Endothelial cell (in vitro differentiated cells): ENCODE measurements around the gene PIP5K1B. TPM values are rescaled to one million over a fixed set of nuclear protein-coding genes. Genes with fewer than 3 reads are reported as not detected.

Source experiments
- DNase-seq: peaks from one replicate; pipeline ENCODE4 v3.0.0; 2021; ENCODE audit warnings: low spot score
- H3K27ac Mint-ChIP-seq: one replicate; pipeline ENCODE4 v1.8.0; 2021; ENCODE audit warnings: mixed read lengths, inconsistent platforms; ENCODE audit not compliant: unreplicated experiment
- H3K27me3 Mint-ChIP-seq: one replicate; pipeline ENCODE4 v1.8.0; 2021; ENCODE audit warnings: mild to moderate bottlenecking, moderate library complexity, mixed read lengths, inconsistent platforms; ENCODE audit not compliant: unreplicated experiment
- H3K36me3 Mint-ChIP-seq: one replicate; pipeline ENCODE4 v1.8.0; 2021; ENCODE audit warnings: mild to moderate bottlenecking, low read depth, mixed read lengths, inconsistent platforms; ENCODE audit not compliant: unreplicated experiment
- H3K4me1 Mint-ChIP-seq: one replicate; pipeline ENCODE4 v1.8.0; 2021; ENCODE audit warnings: mild to moderate bottlenecking, mixed read lengths, inconsistent platforms; ENCODE audit not compliant: unreplicated experiment
- H3K4me3 Mint-ChIP-seq: one replicate; pipeline ENCODE4 v1.8.0; 2021; ENCODE audit warnings: mild to moderate bottlenecking, mixed read lengths, inconsistent platforms; ENCODE audit not compliant: unreplicated experiment
- H3K9me3 Mint-ChIP-seq: one replicate; pipeline ENCODE4 v1.8.0; 2021; ENCODE audit warnings: mixed read lengths, inconsistent platforms; ENCODE audit not compliant: unreplicated experiment
- total RNA-seq: library from RNA; stranded (reverse); fragmentation: NEBNext Ultra II Directional; extraction: Animal tissue kit (Norgen Biotek cat#: 25700); gene quantifications from one replicate; pipeline ENCODE4 v1.2.1, GENCODE V29; 2021; ENCODE audit not compliant: unreplicated experiment
- TF ChIP-seq, protein P1 (sequence below): fragments of 200-600 bp; sonication (generic); IDR thresholded peaks from one replicate; pipeline ENCODE4 v1.5.0; 2021; ENCODE audit warnings: antibody characterized with exemption; ENCODE audit not compliant: unreplicated experiment

The PIP5K1B gene
- total RNA-seq, 1 donor from 2014 or later: 1.8 TPM

DNA sequence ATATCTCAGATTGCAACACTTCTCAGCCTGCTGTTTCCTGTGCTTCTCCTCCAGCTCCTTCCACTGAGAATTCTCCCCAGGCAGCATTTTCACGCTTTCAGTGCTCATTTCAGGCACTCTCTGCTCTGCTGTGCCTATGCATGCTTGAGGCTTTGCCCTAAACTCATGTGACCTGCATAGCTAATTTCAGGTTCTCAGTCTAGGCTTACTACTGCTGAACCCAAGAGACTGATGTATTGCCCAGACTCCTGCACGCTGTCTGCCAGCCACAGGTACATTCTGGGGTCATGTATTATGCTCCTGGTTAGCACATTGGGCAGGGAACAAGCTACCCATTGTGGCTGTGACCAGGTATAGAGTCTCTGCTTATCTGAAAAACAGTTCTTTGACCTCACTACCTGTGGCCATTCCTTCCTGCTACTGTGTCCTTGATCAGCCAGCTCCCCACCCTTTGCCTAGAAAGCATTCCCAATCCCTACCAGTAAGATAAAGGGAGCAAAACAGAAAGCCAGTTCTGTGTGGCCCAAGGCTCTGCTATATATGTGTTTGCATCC lies 34.7 kb downstream of the PIP5K1B start:
- Mint-ChIP-seq H3K27me3 (peaks cover 2% of the 10 kb centered on the region), H3K4me1 (peaks cover 17% of the 10 kb centered on the region), H3K9me3 (no peaks in the 10 kb centered on the region), H3K4me3 (no peak overlapping the region), H3K27ac (no peak overlapping the region), H3K36me3 (no peaks in the 10 kb centered on the region)
- no peak for DNase-seq
- TF ChIP-seq, protein P1, sequence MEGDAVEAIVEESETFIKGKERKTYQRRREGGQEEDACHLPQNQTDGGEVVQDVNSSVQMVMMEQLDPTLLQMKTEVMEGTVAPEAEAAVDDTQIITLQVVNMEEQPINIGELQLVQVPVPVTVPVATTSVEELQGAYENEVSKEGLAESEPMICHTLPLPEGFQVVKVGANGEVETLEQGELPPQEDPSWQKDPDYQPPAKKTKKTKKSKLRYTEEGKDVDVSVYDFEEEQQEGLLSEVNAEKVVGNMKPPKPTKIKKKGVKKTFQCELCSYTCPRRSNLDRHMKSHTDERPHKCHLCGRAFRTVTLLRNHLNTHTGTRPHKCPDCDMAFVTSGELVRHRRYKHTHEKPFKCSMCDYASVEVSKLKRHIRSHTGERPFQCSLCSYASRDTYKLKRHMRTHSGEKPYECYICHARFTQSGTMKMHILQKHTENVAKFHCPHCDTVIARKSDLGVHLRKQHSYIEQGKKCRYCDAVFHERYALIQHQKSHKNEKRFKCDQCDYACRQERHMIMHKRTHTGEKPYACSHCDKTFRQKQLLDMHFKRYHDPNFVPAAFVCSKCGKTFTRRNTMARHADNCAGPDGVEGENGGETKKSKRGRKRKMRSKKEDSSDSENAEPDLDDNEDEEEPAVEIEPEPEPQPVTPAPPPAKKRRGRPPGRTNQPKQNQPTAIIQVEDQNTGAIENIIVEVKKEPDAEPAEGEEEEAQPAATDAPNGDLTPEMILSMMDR: no peak

DNA sequence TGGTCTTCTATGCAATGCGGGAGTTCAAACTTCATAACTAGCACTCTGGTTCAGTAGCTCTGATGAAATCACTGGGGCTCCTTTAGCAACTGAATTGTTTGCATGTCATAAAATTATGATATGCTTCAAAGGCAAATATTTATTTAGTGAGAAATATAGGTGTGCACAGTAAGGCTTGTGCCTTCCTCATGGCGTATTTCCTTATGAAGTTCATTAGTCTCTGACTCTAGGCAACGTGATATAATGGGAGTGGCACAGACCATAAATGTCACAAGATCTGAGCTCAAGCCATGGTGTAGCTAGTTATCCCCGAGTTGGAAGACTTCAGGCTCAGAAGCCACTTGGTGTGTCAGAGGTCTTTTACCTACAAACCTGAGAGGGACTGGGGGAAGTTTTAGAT lies 35.5 kb downstream of the PIP5K1B start:
- no peaks in the 10 kb centered on the region for H3K27me3 Mint-ChIP-seq
- no peak overlapping the region for H3K27ac Mint-ChIP-seq

DNA sequence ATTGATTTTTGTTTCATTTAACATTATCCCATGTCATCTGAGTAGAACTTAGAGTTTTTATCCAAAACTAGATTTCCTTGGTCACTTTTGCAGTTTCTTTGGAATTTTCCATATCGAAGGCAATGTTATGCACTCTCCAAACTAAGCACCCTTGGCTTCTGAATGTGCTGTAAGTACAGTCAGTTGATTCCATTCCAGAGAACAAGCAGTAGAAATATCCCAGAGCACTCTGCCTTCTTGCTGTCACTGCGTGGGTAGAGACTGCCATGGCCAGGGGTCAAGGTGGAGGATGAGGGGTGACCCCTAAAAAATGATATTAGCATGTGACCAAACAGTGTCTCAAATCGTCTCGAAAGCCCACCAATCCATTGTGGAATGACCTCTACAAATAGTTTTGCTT lies 36.2 kb downstream of the PIP5K1B start:
- DNase-seq: no peak
- Mint-ChIP-seq H3K27ac (no peak overlapping the region), H3K4me1 (peaks cover 28% of the 10 kb centered on the region), H3K27me3 (no peaks in the 10 kb centered on the region), H3K4me3 (no peak overlapping the region), H3K9me3 (no peaks in the 10 kb centered on the region), H3K36me3 (no peaks in the 10 kb centered on the region)
- TF ChIP-seq, protein P1: no peak

More for the DNA sequence above, 35.5 kb downstream of the PIP5K1B start:
- DNase-seq: no peak
- TF ChIP-seq, protein P1: no peak
- Mint-ChIP-seq H3K4me3 (no peak overlapping the region), H3K36me3 (no peaks in the 10 kb centered on the region), H3K9me3 (no peaks in the 10 kb centered on the region), H3K4me1 (peaks cover 26% of the 10 kb centered on the region)

DNA sequence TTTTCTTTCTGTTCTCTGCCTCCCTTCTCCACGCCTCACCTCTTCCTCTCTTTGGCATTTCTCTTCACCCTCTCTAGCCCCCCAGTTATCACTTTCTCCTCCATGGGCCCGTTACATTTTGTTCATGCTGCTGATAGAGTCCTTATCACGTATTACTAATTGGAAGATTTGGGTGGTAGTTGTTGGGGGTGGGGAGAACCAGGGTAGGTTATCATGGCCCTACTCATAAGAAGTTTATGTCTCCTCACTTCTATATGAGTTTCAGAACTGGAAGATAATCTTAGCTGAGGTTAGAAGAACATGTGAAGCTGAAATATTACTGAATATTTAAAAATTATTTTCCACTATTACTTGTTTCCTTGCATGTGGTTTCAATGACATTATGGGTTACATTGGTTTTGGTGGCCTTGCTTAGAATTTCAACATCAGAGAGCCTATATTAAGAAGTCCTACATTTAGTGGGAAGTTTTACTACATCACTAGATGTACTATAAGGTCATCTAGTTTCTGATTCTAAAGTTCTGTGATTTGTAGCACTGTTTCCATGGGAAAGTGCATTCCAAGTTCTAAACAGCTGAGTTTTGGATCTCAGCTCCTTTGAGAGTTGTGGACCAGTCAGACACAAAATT lies 36.8 kb downstream of the PIP5K1B start:
- TF ChIP-seq, protein P1: no peak
- Mint-ChIP-seq H3K4me1 (peaks cover 28% of the 10 kb centered on the region), H3K36me3 (no peaks in the 10 kb centered on the region), H3K27me3 (no peaks in the 10 kb centered on the region), H3K4me3 (no peak overlapping the region), H3K27ac (no peak overlapping the region), H3K9me3 (no peaks in the 10 kb centered on the region)
- no peak for DNase-seq

DNA sequence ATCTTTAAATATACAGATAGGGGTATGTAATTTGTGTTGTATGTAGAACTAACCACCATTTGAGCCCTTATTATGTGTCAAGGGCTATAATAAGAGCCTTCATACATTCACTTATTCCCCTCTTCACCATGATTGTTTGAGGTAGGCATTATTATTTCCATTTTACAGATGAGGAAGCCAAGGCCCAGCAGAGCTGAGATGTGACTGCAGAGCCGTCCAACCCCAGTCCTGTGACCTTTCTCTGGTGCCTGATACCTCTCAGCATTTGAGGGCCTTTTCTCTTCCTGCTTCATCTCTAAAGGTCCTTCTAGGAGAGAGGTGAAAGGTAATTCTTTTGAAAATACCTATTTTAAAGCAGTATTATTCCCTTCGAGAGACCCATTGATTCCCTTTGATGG lies 37.3 kb downstream of the PIP5K1B start:
- no peaks in the 10 kb centered on the region for H3K9me3 Mint-ChIP-seq
- H3K4me1 Mint-ChIP-seq: peaks cover 28% of the 10 kb centered on the region
- TF ChIP-seq, protein P1: no peak
- H3K27ac Mint-ChIP-seq: no peak overlapping the region
- H3K27me3 Mint-ChIP-seq: no peaks in the 10 kb centered on the region
- no peak for DNase-seq
- no peak overlapping the region for H3K4me3 Mint-ChIP-seq
- no peaks in the 10 kb centered on the region for H3K36me3 Mint-ChIP-seq
